Endodermal cell (in vitro differentiated cells): ENCODE data around the gene ABL1. TPM values are rescaled to one million over a fixed set of nuclear protein-coding genes. Genes with fewer than 3 reads are reported as not detected.

ENCODE experiments used
- DNase-seq: peaks from one replicate; pipeline ENCODE4 v3.0.0-alpha.2; 2017
- H3K27ac ChIP-seq: 2 replicates; pipeline ENCODE4 v1.5.1; 2013; ENCODE audit warnings: mild to moderate bottlenecking, low read depth, low read length, moderate library complexity
- H3K27me3 ChIP-seq: 2 replicates; pipeline ENCODE4 v1.6.1; 2013; ENCODE audit warnings: mild to moderate bottlenecking, low read length, moderate library complexity; ENCODE audit not compliant: insufficient read depth, control insufficient read depth, poor library complexity, severe bottlenecking
- H3K36me3 ChIP-seq: 2 replicates; pipeline ENCODE4 v1.7.0; 2013; ENCODE audit warnings: mild to moderate bottlenecking, low read length, moderate library complexity; ENCODE audit not compliant: control insufficient read depth, insufficient read depth
- H3K4me1 ChIP-seq: one replicate; pipeline ENCODE4 v1.7.0; 2013; ENCODE audit warnings: low read length; ENCODE audit not compliant: control insufficient read depth, insufficient read depth
- H3K4me3 ChIP-seq: 2 replicates; pipeline ENCODE4 v1.5.1; 2013; ENCODE audit warnings: mild to moderate bottlenecking, low read length, moderate library complexity
- H3K9ac ChIP-seq: 2 replicates; pipeline ENCODE4 v1.6.1; 2013; ENCODE audit warnings: mild to moderate bottlenecking, low read length, moderate library complexity; ENCODE audit not compliant: poor library complexity, severe bottlenecking; ENCODE audit errors: extremely low read depth
- H3K9me3 ChIP-seq: 2 replicates; pipeline ENCODE4 v1.6.1; 2013; ENCODE audit warnings: mild to moderate bottlenecking, low read length, moderate library complexity; ENCODE audit not compliant: control insufficient read depth
- H3K27ac Mint-ChIP-seq: 2 replicates; pipeline ENCODE4 v1.8.0; 2020; ENCODE audit warnings: mixed read lengths
- H3K27me3 Mint-ChIP-seq: 2 replicates; pipeline ENCODE4 v1.8.0; 2021; ENCODE audit warnings: mild to moderate bottlenecking, mixed read lengths; ENCODE audit not compliant: insufficient read depth
- H3K36me3 Mint-ChIP-seq: 2 replicates; pipeline ENCODE4 v1.8.0; 2020; ENCODE audit warnings: low read depth, mixed read lengths
- H3K4me1 Mint-ChIP-seq: 2 replicates; pipeline ENCODE4 v1.8.0; 2020; ENCODE audit warnings: mixed read lengths
- H3K4me3 Mint-ChIP-seq: 2 replicates; pipeline ENCODE4 v1.8.0; 2020; ENCODE audit warnings: mild to moderate bottlenecking, moderate library complexity, mixed read lengths
- H3K9me3 Mint-ChIP-seq: 2 replicates; pipeline ENCODE4 v1.8.0; 2020; ENCODE audit warnings: mild to moderate bottlenecking, mixed read lengths
- CTCF ChIP-seq: fragments of 200-600 bp; sonication (generic); conservative IDR thresholded peaks from 2 replicates; pipeline ENCODE4 v1.5.0; 2021; ENCODE audit warnings: antibody characterized with exemption, mild to moderate bottlenecking
- WGBS, 2 experiments: methylation state at CpG; one replicate each; pipeline versions ENCODE4 v1.1.5 to v1.1.7; 2013; ENCODE audit warnings: missing lambda C conversion rate in 2 of 2, mixed read lengths in 1 of 2; ENCODE audit not compliant: insufficient coverage in 1 of 2, insufficient read length in 1 of 2; 5-methylcytosine and 5-hydroxymethylcytosine counted together
- total RNA-seq, 2 donors: library from RNA; stranded (reverse); fragmentation: NEBNext Ultra II Directional in 1 of 2; extraction: Animal tissue kit (Norgen Biotek cat#: 25700) in 1 of 2; gene quantifications; 2 replicates in 1 of 2; 3 replicates in 1 of 2; pipeline ENCODE4 v1.2.1, GENCODE V29; 2021

Gene ABL1
- total RNA-seq, 2 donors from 2014 or later = 78.8 to 94.1 TPM

GRCh38 chr9:130824079-130824478 is 11.0 kb upstream of the ABL1 start:
- TF ChIP-seq CTCF = no peak
- Histone ChIP-seq H3K9ac (peak overlapping the region; percentile 70), H3K9me3 (peaks cover 10% of the 10 kb centered on the region), H3K27ac (peak overlapping the region; percentile 93), H3K36me3 (no peaks in the 10 kb centered on the region), H3K27me3 (no peaks in the 10 kb centered on the region), H3K4me3 (peak overlapping the region; percentile 67), H3K4me1 (peaks cover 14% of the 10 kb centered on the region)
- Mint-ChIP-seq H3K4me3 (peak overlapping the region; percentile 23), H3K27me3 (no peaks in the 10 kb centered on the region), H3K4me1 (peaks cover 32% of the 10 kb centered on the region), H3K9me3 (peaks cover 12% of the 10 kb centered on the region), H3K36me3 (peaks cover 7% of the 10 kb centered on the region), H3K27ac (peak overlapping the region; percentile 97)
- WGBS, 2 experiments = 50 to 100% methylated on average over 1 to 2 of the region's 2 CpGs
- DNase-seq = peak; percentile 77

- Histone ChIP-seq H3K4me3 (peak overlapping the region; percentile 67), H3K27ac (peak overlapping the region; percentile 93), H3K4me1 (peaks cover 14% of the 10 kb centered on the region), H3K36me3 (no peaks in the 10 kb centered on the region), H3K9me3 (peaks cover 12% of the 10 kb centered on the region), H3K9ac (peak overlapping the region; percentile 70), H3K27me3 (no peaks in the 10 kb centered on the region)
- H3K36me3 Mint-ChIP-seq = peaks cover 7% of the 10 kb centered on the region
- WGBS, 2 experiments = 17 to 27% methylated on average over 2 to 4 of the region's 4 CpGs
- peak overlapping the region; percentile 23 for H3K4me3 Mint-ChIP-seq
- H3K27ac Mint-ChIP-seq = peak overlapping the region; percentile 97
- peaks cover 32% of the 10 kb centered on the region for H3K4me1 Mint-ChIP-seq
- DNase-seq = peak; percentile 86
- no peaks in the 10 kb centered on the region for H3K27me3 Mint-ChIP-seq
- TF ChIP-seq CTCF = no peak
- peaks cover 14% of the 10 kb centered on the region for H3K9me3 Mint-ChIP-seq
These were observed 10.3 kb upstream of the ABL1 start for GRCh38 chr9:130824643-130825350.

GRCh38 chr9:130825351-130825651 is 9.8 kb upstream of the ABL1 start:
- Mint-ChIP-seq H3K4me3 (peak overlapping the region; percentile 23), H3K9me3 (peaks cover 14% of the 10 kb centered on the region), H3K4me1 (peaks cover 33% of the 10 kb centered on the region), H3K27me3 (no peaks in the 10 kb centered on the region), H3K36me3 (peaks cover 7% of the 10 kb centered on the region), H3K27ac (peak overlapping the region; percentile 97)
- Histone ChIP-seq H3K4me1 (peaks cover 14% of the 10 kb centered on the region), H3K9me3 (peaks cover 12% of the 10 kb centered on the region), H3K4me3 (no peak overlapping the region), H3K27ac (peak overlapping the region; percentile 93), H3K36me3 (no peaks in the 10 kb centered on the region), H3K9ac (no peak overlapping the region), H3K27me3 (no peaks in the 10 kb centered on the region)
- no peak for TF ChIP-seq CTCF
- DNase-seq = no peak
